K562 (cell line): ENCODE results near the gene DGAT2. TPM values are rescaled to one million over a fixed set of nuclear protein-coding genes. Genes with fewer than 3 reads are reported as not detected.

Experiments
- ATAC-seq: fragments of 200-7000 bp; cut with Tn5 transposase; 3 replicates; pipeline ENCODE4 v1.9.1; 2020; ENCODE audit warnings: moderate library complexity
- BruUV-seq: library from RNA; stranded (reverse); fragments of 400-500 nt; replicated peaks from 2 replicates; lab custom pipeline; 2021; lab: Mats Ljungman, UMichigan
- CTCF ChIA-PET: fragments of 300-600 bp; formaldehyde crosslinking; extraction: SDS; loops from one replicate; lab custom pipeline; 2021; ENCODE audit warnings: low intra/inter-chr PET ratio; lab: Yijun Ruan, JAX
- POLR2A ChIA-PET: fragments of 300-600, 350-650 bp; sonication (Branson Sonifier 250); formaldehyde crosslinking; extraction: SDS; loops from one replicate; lab custom pipeline; 2021; ENCODE audit warnings: antibody characterized with exemption, inconsistent platforms; lab: Yijun Ruan, JAX
- DNase-seq, 4 experiments: peaks; one replicate each; pipeline versions ENCODE4 v3.0.0 to v3.0.0-alpha.2; 2011 to 2018; ENCODE audit warnings: low spot score in 3 of 4, mixed read lengths in 3 of 4; ENCODE audit errors: extremely low read depth in 1 of 4
- FAIRE-seq: peaks from 2 replicates; lab custom pipeline; 2011; peaks lifted over from hg19 to GRCh38; lab: Jason Lieb, UNC
- H2AFZ ChIP-seq: 2 replicates; pipeline ENCODE4 v1.6.0; 2011; ENCODE audit warnings: low read depth, low read length, control low read depth, inconsistent platforms
- H3K27ac ChIP-seq: fragments of 200-600 bp; 3 replicates; pipeline ENCODE4 v1.8.0; 2011; ENCODE audit warnings: low read depth, mild to moderate bottlenecking, control low read depth, inconsistent platforms, low read length, moderate library complexity, mixed read lengths; ENCODE audit errors: extremely low read depth
- H3K27me3 ChIP-seq, 2 experiments: fragments of 300-600 bp in 1 of 2; 2 replicates in 1 of 2; 3 replicates in 1 of 2; pipeline versions ENCODE4 v1.6.0 to v1.8.0; 2011; ENCODE audit warnings: inconsistent platforms in 2 of 2, low read length in 2 of 2, mild to moderate bottlenecking in 1 of 2, mixed read lengths in 1 of 2, moderate library complexity in 1 of 2; ENCODE audit not compliant: control insufficient read depth in 2 of 2, insufficient read depth in 2 of 2
- H3K36me3 ChIP-seq: fragments of 300-600 bp; 3 replicates; pipeline ENCODE4 v1.8.0; 2011; ENCODE audit warnings: mild to moderate bottlenecking, low read length, inconsistent platforms; ENCODE audit not compliant: control insufficient read depth, insufficient read depth
- H3K4me1 ChIP-seq, 2 experiments: fragments of 200-600 bp in 1 of 2; replicated peaks in 1 of 2; 2 replicates in 1 of 2; 3 replicates in 1 of 2; pipeline versions ENCODE4 v1.5.1 to v1.8.0; 2011; ENCODE audit warnings: inconsistent platforms in 2 of 2, low read length in 2 of 2, mild to moderate bottlenecking in 1 of 2, mixed read lengths in 1 of 2, moderate library complexity in 1 of 2; ENCODE audit not compliant: control insufficient read depth in 2 of 2, insufficient read depth in 2 of 2
- H3K4me2 ChIP-seq: 2 replicates; pipeline ENCODE4 v1.6.1; 2011; ENCODE audit warnings: low read length, control low read depth, inconsistent platforms, mixed read lengths; ENCODE audit not compliant: insufficient read depth
- H3K4me3 ChIP-seq: fragments of 200-600 bp; sonication (generic), shearing (Covaris generic); 2 replicates; pipeline ENCODE4 v1.5.1; 2016; ENCODE audit warnings: control low read depth, inconsistent platforms
- H3K79me2 ChIP-seq: fragments of 200-600 bp; 3 replicates; pipeline ENCODE4 v1.8.0; 2011; ENCODE audit warnings: low read length, inconsistent platforms; ENCODE audit not compliant: control insufficient read depth, insufficient read depth
- H3K9ac ChIP-seq, 2 experiments: 2 replicates each; pipeline versions ENCODE4 v1.6.0 to v1.6.1; 2011; ENCODE audit warnings: low read depth in 2 of 2, low read length in 2 of 2, control low read depth in 1 of 2, inconsistent platforms in 1 of 2, mild to moderate bottlenecking in 1 of 2, mixed read lengths in 1 of 2; ENCODE audit not compliant: insufficient read depth in 1 of 2
- H3K9me1 ChIP-seq: one replicate; pipeline ENCODE4 v1.6.0; 2011; ENCODE audit warnings: inconsistent platforms, mild to moderate bottlenecking, low read length, moderate library complexity; ENCODE audit not compliant: control insufficient read depth, insufficient read depth
- H3K9me3 ChIP-seq: replicated peaks from 2 replicates; pipeline ENCODE4 v1.5.1; 2011; ENCODE audit warnings: low read depth, low read length, inconsistent platforms; ENCODE audit not compliant: control insufficient read depth, insufficient read depth
- H4K20me1 ChIP-seq: replicated peaks from 2 replicates; pipeline ENCODE4 v1.6.1; 2011; ENCODE audit warnings: low read length, inconsistent platforms, mixed read lengths; ENCODE audit not compliant: control insufficient read depth, insufficient read depth
- DNMT1 ChIP-seq: fragments of 450-650 bp; IDR thresholded peaks from 2 replicates; pipeline ENCODE4 v1.6.1; 2016; ENCODE audit warnings: antibody characterized with exemption, mild to moderate bottlenecking
- ELK3 ChIP-seq: fragments of 450-650 bp; formaldehyde crosslinking; IDR thresholded peaks from 2 replicates; pipeline ENCODE4 v1.4.0; 2020; ENCODE audit warnings: mild to moderate bottlenecking
- RBM14 ChIP-seq: fragments of 200-400 bp; formaldehyde crosslinking; IDR thresholded peaks from 2 replicates; pipeline ENCODE4 v1.6.1; 2018; ENCODE audit warnings: low read depth, mild to moderate bottlenecking, low read length, moderate library complexity, borderline replicate concordance; ENCODE audit not compliant: insufficient read depth
- REST ChIP-seq, 2 experiments: fragments of 450-650 bp; formaldehyde crosslinking in 1 of 2; IDR thresholded peaks; 2 replicates each; pipeline versions ENCODE4 v1.4.0 to v1.6.1; 2014 to 2020; ENCODE audit warnings: mild to moderate bottlenecking in 2 of 2, borderline replicate concordance in 1 of 2, low read depth in 1 of 2
- ZNF668 ChIP-seq: fragments of 250-450 bp; sonication (Bioruptor Pico); IDR thresholded peaks from 2 replicates; pipeline ENCODE4 v1.8.0; 2022; ENCODE audit warnings: mild to moderate bottlenecking, inconsistent platforms
- ZNF764 ChIP-seq: fragments of 250-450 bp; sonication (Bioruptor Pico); IDR thresholded peaks from 2 replicates; pipeline ENCODE4 v1.4.0; 2020; ENCODE audit warnings: low read depth, mild to moderate bottlenecking, moderate library complexity
- ZNF766 ChIP-seq: fragments of 200-800 bp; sonication (Bioruptor generic); conservative IDR thresholded peaks from 2 replicates; pipeline ENCODE4 v1.6.1; 2016; ENCODE audit warnings: missing genetic modification characterization, missing compliant biosample characterization
- WGBS: fragments of 100-300 bp; shearing (Covaris generic); methylation state at CpG from one replicate; pipeline ENCODE4 v1.1.6; 2016; ENCODE audit warnings: low coverage, mixed read lengths; ENCODE audit not compliant: insufficient coverage; ENCODE audit errors: missing lambda C conversion rate; 5-methylcytosine and 5-hydroxymethylcytosine counted together
- in situ Hi-C: fragments of 300-500 bp; cut with MboI; formaldehyde crosslinking; loops from 4 replicates; pipeline ENCODE4 v1.15.0; 2018; ENCODE audit warnings: inconsistent platforms, mixed read lengths
- intact Hi-C: fragments of 100-400 bp; cut with micrococcal nuclease; formaldehyde crosslinking; loops from 2 replicates; pipeline ENCODE4 v1.14.2; 2022
- polyA plus RNA-seq, 8 experiments: library from polyadenylated mRNA; depleted of rRNA in 4 of 8; stranded (reverse) in 5 of 8; unstranded in 3 of 8; fragments of >200 nt; fragmentation: Nextera tagmentation in 2 of 8; fragmentation: Illumina TruSeq in 1 of 8; extraction: Ambion mirVana in 2 of 8; extraction: Trizol in 1 of 8; gene quantifications; 2 replicates each; pipeline versions ENCODE4 v1.2.1 to v1.2.3, GENCODE V29; 2011 to 2014; ENCODE audit warnings: inconsistent platforms in 1 of 8, missing spikeins in 1 of 8
- total RNA-seq, 7 experiments: library from RNA; depleted of rRNA in 6 of 7; stranded (reverse); fragments of >200 nt in 6 of 7; fragmentation: Illumina TruSeq in 2 of 7; extraction: Trizol in 2 of 7; gene quantifications; 2 replicates each; pipeline versions ENCODE4 v1.2.1 to v1.2.3, GENCODE V29; 2011 to 2021; ENCODE audit warnings: low replicate concordance in 1 of 7

The DGAT2 gene
- total and polyA plus RNA-seq, 9 of the 15 experiments (the other 6 are each of a cell fraction or from before 2014, with no cell fraction given), result 0.68 to 2.8 (median 1.8) TPM

- no peak for FAIRE-seq
- DNase-seq, result no peak
- H2AFZ ChIP-seq, result no peak overlapping the region
- intact Hi-C loops, result no loop called here
- BruUV-seq, result no TSS peak
- H3K79me2 ChIP-seq, result no peaks in the 10 kb centered on the region
- peaks cover 28 to 33% of the 10 kb centered on the region in 2 experiments for H3K4me1 ChIP-seq
- H3K4me2 ChIP-seq, result no peak overlapping the region
- 28% methylated on average over 5 of the region's 5 CpGs for WGBS
- in situ Hi-C loops, result no loop called here
- no peaks in the 10 kb centered on the region for H3K9me3 ChIP-seq
- ATAC-seq, result no peak
- no peaks in the 10 kb centered on the region for H3K9me1 ChIP-seq
- CTCF ChIA-PET, result no interaction called here
- H3K27me3 ChIP-seq, result peaks cover 7 to 10% of the 10 kb centered on the region in 2 experiments; a peak in 4 of 5 replicates
- H3K36me3 ChIP-seq, result no peaks in the 10 kb centered on the region
- no peaks in the 10 kb centered on the region for H4K20me1 ChIP-seq
- POLR2A ChIA-PET, result interaction anchor here (0.6 to 1.6 kb wide), 3 partner anchors 11 to 1818 kb away, joined by 3 to 4 read pairs (median 3); no protein-coding TSS in a partner anchor
- no peak for TF ChIP-seq RBM14
- TF ChIP-seq REST (IDR thresholded peaks at IDR 0.05; ENCODE audit: borderline replicate concordance), result no peak
- no peak for TF ChIP-seq REST (CRISPR knock-in tag; IDR thresholded peaks at IDR 0.05; ENCODE audit: low read depth)
- TF ChIP-seq ZNF764 (CRISPR knock-in tag), result no peak
- TF ChIP-seq ELK3 (CRISPR knock-in tag), result no peak
- no peak for TF ChIP-seq ZNF766 (CRISPR knock-in tag)
- TF ChIP-seq DNMT1, result no peak
- TF ChIP-seq ZNF668, result no peak
- TF ChIP-seq, all 486 proteins: peak for 0
- Histone ChIP-seq H3K4me3 (no peak overlapping the region), H3K9ac (no peak overlapping the region), H3K27ac (no peak overlapping the region)
Observed at GRCh38 chr11:75770102-75770501, 1.5 kb downstream of the DGAT2 start.
